Chondrocyte (in vitro differentiated cells): ENCODE results near the gene PXN. TPM values are rescaled to one million over a fixed set of nuclear protein-coding genes. Genes with fewer than 3 reads are reported as not detected.

Source experiments
- DNase-seq: peaks from one replicate; pipeline ENCODE4 v3.0.0; 2021; ENCODE audit warnings: mixed read lengths, low spot score
- H3K27ac Mint-ChIP-seq: one replicate; pipeline ENCODE4 v1.8.0; 2021; ENCODE audit warnings: mild to moderate bottlenecking, moderate library complexity, mixed read lengths; ENCODE audit not compliant: unreplicated experiment
- H3K27me3 Mint-ChIP-seq: 2 replicates; pipeline ENCODE4 v1.8.0; 2021; ENCODE audit warnings: low read depth, mixed read lengths
- H3K36me3 Mint-ChIP-seq: 2 replicates; pipeline ENCODE4 v1.8.0; 2021; ENCODE audit warnings: low read depth, mixed read lengths
- H3K4me1 Mint-ChIP-seq: 2 replicates; pipeline ENCODE4 v1.8.0; 2021; ENCODE audit warnings: low read depth, mild to moderate bottlenecking, mixed read lengths
- H3K4me3 Mint-ChIP-seq: one replicate; pipeline ENCODE4 v1.8.0; 2021; ENCODE audit warnings: mild to moderate bottlenecking, moderate library complexity, mixed read lengths; ENCODE audit not compliant: unreplicated experiment
- H3K9me3 Mint-ChIP-seq: 2 replicates; pipeline ENCODE4 v1.8.0; 2021; ENCODE audit warnings: low read depth, mixed read lengths
- total RNA-seq: library from RNA; stranded (reverse); gene quantifications from 3 replicates; pipeline ENCODE4 v1.2.1, GENCODE V29; 2021
- TF ChIP-seq, protein P1 (sequence below): fragments of 200-600 bp; sonication (generic); IDR thresholded peaks from 2 replicates; pipeline ENCODE4 v1.5.0; 2021; ENCODE audit warnings: antibody characterized with exemption, mild to moderate bottlenecking, moderate library complexity

Gene PXN
- total RNA-seq, 1 donor from 2014 or later: 70.5 TPM

DNA sequence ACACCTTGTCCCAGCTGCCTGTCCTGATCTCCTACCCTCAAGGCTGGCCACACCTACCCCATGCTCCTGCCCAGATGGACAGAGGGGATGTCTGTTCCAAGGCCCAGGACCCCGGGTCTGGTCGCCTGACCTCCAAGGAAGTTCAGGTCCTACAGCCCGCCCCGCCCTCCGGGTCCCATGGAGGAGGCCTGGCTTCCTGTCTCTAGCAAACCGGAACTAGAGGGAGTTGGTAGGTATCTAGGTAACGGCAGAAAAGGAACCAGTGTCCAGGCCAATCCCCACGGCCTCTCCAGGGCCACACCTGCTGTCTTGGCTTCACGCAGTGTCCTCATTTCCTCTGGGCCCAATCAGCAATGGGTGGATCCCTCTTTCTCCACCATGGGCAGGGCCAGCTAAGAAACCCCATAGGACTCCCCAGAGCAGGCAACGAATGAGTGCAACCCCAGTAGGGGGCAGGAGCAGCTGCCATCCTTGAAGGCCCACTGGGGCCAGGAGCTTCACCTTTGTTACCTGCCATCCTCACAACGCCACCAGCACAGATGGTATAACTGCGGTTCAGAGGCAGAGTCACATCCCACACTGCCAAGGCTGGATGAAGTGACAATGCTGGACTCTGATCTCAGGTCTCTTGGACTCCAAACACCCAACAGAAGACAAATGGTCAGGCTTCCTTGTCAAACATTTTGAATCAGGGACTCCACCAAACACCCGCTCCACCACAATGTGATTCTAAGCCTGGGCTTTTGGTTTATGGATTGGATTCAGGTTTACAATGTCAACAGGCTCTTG lies 39.5 kb downstream of the PXN start:
- no peaks in the 10 kb centered on the region for H3K9me3 Mint-ChIP-seq
- H3K27ac Mint-ChIP-seq: peak overlapping the region; percentile 53

DNA sequence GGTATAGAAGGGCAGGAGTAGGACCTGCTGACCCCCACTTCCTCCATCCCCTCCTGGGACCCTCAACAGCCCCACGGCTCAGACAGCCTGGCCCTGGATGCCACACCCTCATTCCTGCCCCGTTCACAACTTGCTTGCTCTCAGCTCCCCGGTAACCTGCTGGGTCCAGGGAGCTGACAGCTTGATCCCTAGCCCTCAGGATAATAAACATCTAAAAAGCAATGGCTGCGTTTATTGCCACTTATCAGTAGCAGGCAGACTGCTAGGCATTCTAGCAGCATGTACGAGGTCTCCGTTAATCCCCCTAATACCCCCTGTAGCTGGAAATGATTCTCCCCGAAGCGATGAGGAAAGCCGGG lies 40.4 kb downstream of the PXN start:
- peak overlapping the region; percentile 53 for H3K27ac Mint-ChIP-seq
- no peak for DNase-seq

More for the DNA sequence above, 39.5 kb downstream of the PXN start:
- Mint-ChIP-seq H3K4me3 (no peak overlapping the region), H3K27me3 (no peaks in the 10 kb centered on the region), H3K4me1 (peaks cover 57% of the 10 kb centered on the region), H3K36me3 (peaks cover 4% of the 10 kb centered on the region)
- TF ChIP-seq, protein P1, sequence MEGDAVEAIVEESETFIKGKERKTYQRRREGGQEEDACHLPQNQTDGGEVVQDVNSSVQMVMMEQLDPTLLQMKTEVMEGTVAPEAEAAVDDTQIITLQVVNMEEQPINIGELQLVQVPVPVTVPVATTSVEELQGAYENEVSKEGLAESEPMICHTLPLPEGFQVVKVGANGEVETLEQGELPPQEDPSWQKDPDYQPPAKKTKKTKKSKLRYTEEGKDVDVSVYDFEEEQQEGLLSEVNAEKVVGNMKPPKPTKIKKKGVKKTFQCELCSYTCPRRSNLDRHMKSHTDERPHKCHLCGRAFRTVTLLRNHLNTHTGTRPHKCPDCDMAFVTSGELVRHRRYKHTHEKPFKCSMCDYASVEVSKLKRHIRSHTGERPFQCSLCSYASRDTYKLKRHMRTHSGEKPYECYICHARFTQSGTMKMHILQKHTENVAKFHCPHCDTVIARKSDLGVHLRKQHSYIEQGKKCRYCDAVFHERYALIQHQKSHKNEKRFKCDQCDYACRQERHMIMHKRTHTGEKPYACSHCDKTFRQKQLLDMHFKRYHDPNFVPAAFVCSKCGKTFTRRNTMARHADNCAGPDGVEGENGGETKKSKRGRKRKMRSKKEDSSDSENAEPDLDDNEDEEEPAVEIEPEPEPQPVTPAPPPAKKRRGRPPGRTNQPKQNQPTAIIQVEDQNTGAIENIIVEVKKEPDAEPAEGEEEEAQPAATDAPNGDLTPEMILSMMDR: no peak
- DNase-seq: no peak

DNA sequence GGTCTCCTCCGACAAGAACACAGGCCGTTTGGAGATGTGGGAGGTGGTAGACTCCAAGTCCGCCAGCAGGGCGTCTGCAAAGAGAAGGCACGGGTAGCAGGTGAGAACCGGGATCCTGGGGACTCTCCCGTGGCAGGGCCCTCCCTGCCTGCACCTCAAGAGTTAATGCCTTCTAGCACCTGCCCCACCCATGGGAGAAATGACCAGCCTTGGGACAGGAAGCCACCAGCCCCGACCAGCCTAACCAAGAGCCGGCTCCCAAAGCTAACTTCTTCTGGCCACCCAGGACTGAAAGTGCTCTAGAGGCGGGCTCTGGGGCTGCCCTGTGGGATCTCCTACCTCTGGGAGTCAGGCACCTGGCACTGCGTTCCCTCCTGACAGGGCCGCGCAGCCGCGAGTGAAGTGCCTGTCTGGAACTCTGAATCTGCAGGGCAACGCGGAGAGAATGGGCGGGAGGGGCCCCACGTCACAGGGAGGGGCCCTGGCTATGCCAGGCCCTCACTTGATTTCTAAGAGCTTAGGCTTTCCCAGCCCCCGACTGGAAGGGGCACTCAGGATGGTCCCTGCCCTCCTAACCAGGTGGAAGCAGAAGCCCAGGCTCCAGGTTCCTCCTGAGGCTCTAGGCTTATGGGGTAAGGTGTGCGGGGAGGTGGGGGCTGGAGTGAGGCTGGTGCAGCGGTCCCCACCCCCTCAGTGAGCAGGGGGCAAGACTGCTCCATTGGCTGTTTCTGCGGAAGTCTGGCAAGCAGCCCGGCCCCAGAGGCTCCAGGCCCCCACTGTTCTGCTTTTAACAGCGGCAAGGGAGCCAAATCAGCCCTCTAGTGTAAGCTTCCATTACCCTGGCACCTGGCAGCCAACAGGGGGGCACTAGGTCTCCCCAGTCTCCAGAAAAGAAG lies 41.0 kb downstream of the PXN start:
- no peak for DNase-seq
- TF ChIP-seq, protein P1: no peak
- Mint-ChIP-seq H3K27ac (peak overlapping the region; percentile 45), H3K27me3 (no peaks in the 10 kb centered on the region), H3K4me3 (peak overlapping the region; percentile 40), H3K4me1 (peaks cover 46% of the 10 kb centered on the region), H3K36me3 (peaks cover 11% of the 10 kb centered on the region), H3K9me3 (no peaks in the 10 kb centered on the region)

More for the DNA sequence above, 40.4 kb downstream of the PXN start:
- Mint-ChIP-seq H3K9me3 (no peaks in the 10 kb centered on the region), H3K36me3 (peaks cover 7% of the 10 kb centered on the region), H3K27me3 (no peaks in the 10 kb centered on the region), H3K4me3 (peak overlapping the region; percentile 40), H3K4me1 (peaks cover 52% of the 10 kb centered on the region)
- TF ChIP-seq, protein P1: no peak

DNA sequence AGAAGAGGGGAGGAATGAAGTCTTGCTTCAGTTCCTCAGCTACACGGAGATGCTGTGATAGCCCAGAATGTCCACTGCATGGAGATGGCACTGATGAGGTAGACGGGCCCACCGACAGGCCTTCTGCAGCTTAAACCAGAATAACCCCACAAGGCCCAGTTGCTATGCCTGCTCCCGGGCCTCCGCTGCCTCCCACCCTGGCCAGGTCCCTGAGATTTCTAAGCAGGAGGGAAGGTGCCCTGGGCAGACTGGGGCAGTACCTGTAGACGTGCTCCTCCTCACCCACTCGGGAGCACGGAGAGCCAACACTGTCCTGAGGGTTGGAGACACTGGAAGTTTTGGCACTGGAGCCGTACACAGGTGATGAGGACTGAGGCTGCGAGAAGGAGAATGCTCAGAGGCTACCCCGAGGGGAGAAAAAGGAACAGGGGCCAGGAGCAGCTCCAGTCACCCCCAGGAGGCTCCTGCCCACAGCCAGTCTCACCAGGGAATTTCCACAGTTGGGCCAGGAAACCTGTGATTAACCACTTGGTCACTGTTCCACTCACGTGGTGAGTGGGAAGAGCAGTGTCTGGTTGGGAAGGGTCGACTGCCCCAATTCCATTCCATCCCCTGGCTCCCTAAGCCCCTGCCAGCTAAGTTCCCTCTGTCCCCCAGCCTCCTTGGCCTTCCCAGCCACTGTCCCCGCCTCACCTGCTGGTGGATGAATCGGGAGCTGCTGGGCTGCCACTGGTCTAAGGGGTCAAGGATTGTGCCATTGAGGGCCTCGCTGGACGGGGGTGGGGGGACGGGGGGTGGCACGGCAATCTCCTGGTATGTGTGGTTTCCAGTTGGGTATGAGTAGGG lies 41.8 kb downstream of the PXN start:
- Mint-ChIP-seq H3K36me3 (peaks cover 15% of the 10 kb centered on the region), H3K4me1 (peaks cover 37% of the 10 kb centered on the region), H3K4me3 (no peak overlapping the region), H3K27ac (no peak overlapping the region), H3K27me3 (no peaks in the 10 kb centered on the region), H3K9me3 (no peaks in the 10 kb centered on the region)
- DNase-seq: no peak
- TF ChIP-seq, protein P1: no peak
